ENCODE results near the gene FMC1. TPM values are rescaled to one million over a fixed set of nuclear protein-coding genes. Genes with fewer than 3 reads are reported as not detected.
"Not testable (repeated sequence)": the region's sequence is repeated elsewhere in the genome, so short reads cannot be mapped to it uniquely, and the experiment has no call there.

FMC1 gene
- polyA plus RNA-seq (ENCODE audit: insufficient read length in 10 of 10), result 10 to 100 TPM; 14.9 to 24.8 (median 17.8) TPM
- long read RNA-seq, donor 1, transcript FMC1-201 (2 exons, 1,210 nt), result major isoform, 33 of 36 reads
- long read RNA-seq, donor 1, partial matches to known transcripts, result 0 of 36 reads
- long read RNA-seq, donor 1, other reads (novel, unspliced or antisense), result 0 of 36 reads
- long read RNA-seq, donor 2, transcript FMC1-201 (2 exons, 1,210 nt), result major isoform, 43 of 48 reads
- long read RNA-seq, donor 2, transcript FMC1-203 (2 exons, 460 nt), result minor isoform, 5 of 48 reads
- long read RNA-seq, donor 2, partial matches to known transcripts, result 0 of 48 reads
- long read RNA-seq, donor 2, other reads (novel, unspliced or antisense), result 0 of 48 reads
- long read RNA-seq, donor 3, result 0 reads
- long read RNA-seq, donor 4, transcript FMC1-201 (2 exons, 1,210 nt), result major isoform, 22 of 28 reads
- long read RNA-seq, donor 4, transcript FMC1-203 (2 exons, 460 nt), result minor isoform, 6 of 28 reads
- long read RNA-seq, donor 4, partial matches to known transcripts, result 0 of 28 reads
- long read RNA-seq, donor 4, other reads (novel, unspliced or antisense), result 0 of 28 reads
- long read RNA-seq, donor 5, transcript FMC1-203 (2 exons, 460 nt), result minor isoform, 8 of 81 reads
- long read RNA-seq, donor 5, transcript FMC1-201 (2 exons, 1,210 nt), result major isoform, 50 of 81 reads
- long read RNA-seq, donor 5, partial matches to known transcripts, result 22 of 81 reads
- long read RNA-seq, donor 5, other reads (novel, unspliced or antisense), result 0 of 81 reads
- long read RNA-seq, donor 6, transcript FMC1-201 (2 exons, 1,210 nt), result major isoform, 18 of 38 reads
- long read RNA-seq, donor 6, transcript FMC1-203 (2 exons, 460 nt), result minor isoform, 6 of 38 reads
- long read RNA-seq, donor 6, partial matches to known transcripts, result 13 of 38 reads
- long read RNA-seq, donor 6, other reads (novel, unspliced or antisense), result 0 of 38 reads
- long read RNA-seq, donor 7, transcript FMC1-201 (2 exons, 1,210 nt), result major isoform, 24 of 26 reads
- long read RNA-seq, donor 7, partial matches to known transcripts, result 0 of 26 reads
- long read RNA-seq, donor 7, other reads (novel, unspliced or antisense), result 0 of 26 reads
- long read RNA-seq, donor 8, transcript FMC1-201 (2 exons, 1,210 nt), result major isoform, 31 of 38 reads
- long read RNA-seq, donor 8, partial matches to known transcripts, result 6 of 38 reads
- long read RNA-seq, donor 8, other reads (novel, unspliced or antisense), result 0 of 38 reads
- long read RNA-seq, donor 9, partial matches to known transcripts, result 0 of 4 reads
- long read RNA-seq, donor 9, other reads (novel, unspliced or antisense), result 0 of 4 reads

GRCh38 chr7:139341058-139341775 is at the start of gene FMC1:
Gene FMC1, plus strand, starts transcription at chr7:139341337. Its CDS starts 48 bp downstream, at chr7:139341385.
- peak; percentile 93 to 98 (median 94) for DNase-seq

- DNase-seq, result no peak
Measured at GRCh38 chr7:139292821-139293220, 48.3 kb upstream of the FMC1 start.

GRCh38 chr7:139293534-139293933 is 47.6 kb upstream of the FMC1 start:
- no peak for DNase-seq

GRCh38 chr7:139294241-139294640 is 46.9 kb upstream of the FMC1 start:
- no peak for DNase-seq

- no peak for DNase-seq
Measured at GRCh38 chr7:139294951-139295575, 46.1 kb upstream of the FMC1 start.

GRCh38 chr7:139297795-139298194 is 43.3 kb upstream of the FMC1 start:
- no peak for DNase-seq

GRCh38 chr7:139299296-139299695 is 41.8 kb upstream of the FMC1 start:
- DNase-seq, result no peak

- no peak for DNase-seq
Measured at GRCh38 chr7:139300390-139300789, 40.7 kb upstream of the FMC1 start.

- DNase-seq, result no peak
Measured at GRCh38 chr7:139304517-139304916, 36.6 kb upstream of the FMC1 start.

- DNase-seq, result no peak
Measured at GRCh38 chr7:139317939-139318505, 23.1 kb upstream of the FMC1 start.

- no peak for DNase-seq
Measured at GRCh38 chr7:139321071-139321745, 19.9 kb upstream of the FMC1 start.

GRCh38 chr7:139324709-139325108 is 16.4 kb upstream of the FMC1 start:
- DNase-seq, result not testable (repeated sequence)

GRCh38 chr7:139328375-139328774 is 12.8 kb upstream of the FMC1 start:
- DNase-seq, result peak in 1 of 3 donors; percentile 58

GRCh38 chr7:139329119-139329518 is 12.0 kb upstream of the FMC1 start:
- no peak for DNase-seq

- no peak for DNase-seq
Measured at GRCh38 chr7:139330333-139331030, 10.7 kb upstream of the FMC1 start.

GRCh38 chr7:139332697-139333359 is 8.3 kb upstream of the FMC1 start:
- no peak for DNase-seq

- DNase-seq, result not testable (repeated sequence)
Measured at GRCh38 chr7:139333443-139333842, 7.7 kb upstream of the FMC1 start.

GRCh38 chr7:139334399-139335150 is 6.6 kb upstream of the FMC1 start:
- no peak for DNase-seq

Data from muscle of back (tissue), 13 donors.